HG03159 (cell line): ENCODE data around the gene CCDC68.
"Not testable (repeated sequence)": the region's sequence is repeated elsewhere in the genome, so short reads cannot be mapped to it uniquely, and the experiment has no call there.

Source experiments
- ATAC-seq: cut with Tn5 transposase; IDR thresholded peaks from one replicate; pipeline ENCODE4 v1.9.1; 2021; ENCODE audit warnings: mild to moderate bottlenecking, moderate library complexity; ENCODE audit not compliant: unreplicated experiment

The CCDC68 gene

GRCh38 chr18:54878659-54879358 is 80.5 kb downstream of the CCDC68 start:
- no peak for ATAC-seq

DNA sequence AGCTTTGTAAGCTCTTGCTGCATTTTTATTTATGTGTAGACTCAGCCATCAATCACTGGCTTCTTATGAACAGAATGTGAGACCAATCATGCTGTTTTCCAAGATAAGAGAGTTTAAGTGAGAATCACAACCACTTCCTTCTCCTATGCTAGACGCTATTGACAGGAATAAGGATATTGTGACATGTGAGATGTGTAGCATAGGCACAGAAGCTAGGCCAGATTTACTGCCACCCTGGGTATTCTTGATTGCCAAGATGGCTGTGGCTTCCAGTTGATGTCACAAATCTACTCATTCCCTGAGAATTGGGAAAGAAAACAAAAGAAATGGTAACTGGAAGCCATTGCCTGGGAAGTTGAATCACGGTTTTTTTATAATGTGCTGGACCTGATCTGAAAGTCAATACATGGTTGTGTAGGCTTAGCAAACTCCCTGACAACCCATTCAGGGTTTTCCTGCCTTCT is 81.1 kb downstream of the CCDC68 start:
- ATAC-seq: no peak

GRCh38 chr18:54877076-54877475 is 82.2 kb downstream of the CCDC68 start:
- ATAC-seq: no peak

GRCh38 chr18:54875063-54875462 is 84.2 kb downstream of the CCDC68 start:
- no peak for ATAC-seq

GRCh38 chr18:54873884-54874255 is 85.4 kb downstream of the CCDC68 start:
- ATAC-seq: no peak

- no peak for ATAC-seq
Observed at GRCh38 chr18:54872681-54873080, 86.6 kb downstream of the CCDC68 start.

- ATAC-seq: no peak
Observed at GRCh38 chr18:54871231-54871630, 88.0 kb downstream of the CCDC68 start.

- ATAC-seq: no peak
Observed at GRCh38 chr18:54867131-54867530, 92.1 kb downstream of the CCDC68 start.

DNA sequence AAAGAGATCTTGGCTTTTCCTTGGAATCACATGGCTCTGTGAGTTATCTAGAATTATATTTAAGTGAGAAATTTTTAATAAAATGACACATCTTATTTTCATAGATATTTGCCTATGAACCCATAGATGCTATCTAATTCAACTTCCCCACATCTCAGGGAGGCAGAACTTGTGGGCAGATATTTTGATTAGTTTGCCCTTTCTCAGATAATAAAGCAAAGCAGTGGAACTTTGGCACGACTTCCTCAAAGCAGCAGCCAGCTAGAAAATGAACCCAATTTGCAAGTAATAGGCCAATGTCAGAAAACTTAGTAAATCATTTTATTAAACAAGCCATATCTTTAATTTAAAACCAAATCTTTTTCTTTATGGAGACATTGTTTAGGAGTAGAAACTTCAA is 98.3 kb downstream of the CCDC68 start:
- no peak for ATAC-seq

DNA sequence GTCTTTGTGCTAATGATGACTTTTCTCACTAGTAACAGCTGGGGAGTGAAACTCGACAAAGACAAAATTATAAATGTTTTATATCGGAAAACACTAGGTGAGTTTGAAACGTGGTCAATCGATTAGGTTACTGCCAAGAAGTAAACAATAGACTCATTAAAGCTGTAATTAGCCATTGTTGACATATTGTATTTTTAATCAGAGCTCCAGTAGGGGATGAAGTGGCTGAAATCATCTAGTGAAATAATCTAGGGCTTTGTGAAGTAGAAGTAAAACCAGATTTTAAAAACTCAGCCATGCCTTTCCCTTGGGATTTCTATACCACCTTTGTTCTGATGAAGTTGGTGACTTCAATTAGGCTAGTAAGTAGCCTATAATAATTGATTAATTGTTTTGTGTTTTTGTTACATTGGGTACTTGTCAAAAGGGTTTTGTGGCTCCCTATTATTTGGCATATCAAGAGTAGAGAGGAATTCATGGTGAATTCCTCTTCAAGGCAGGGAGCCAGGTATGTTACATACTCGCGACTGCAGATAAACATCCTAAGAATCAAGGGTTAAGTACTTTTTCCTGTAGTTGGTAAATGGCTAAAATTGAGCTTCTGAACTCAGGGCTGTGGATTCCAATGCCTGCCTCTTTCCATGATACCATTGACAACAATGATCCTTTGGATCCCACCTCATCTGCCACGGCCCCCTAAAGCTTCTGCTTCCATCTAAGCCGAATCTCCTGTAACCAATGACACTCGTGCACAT is 99.4 kb downstream of the CCDC68 start:
- no peak for ATAC-seq

DNA sequence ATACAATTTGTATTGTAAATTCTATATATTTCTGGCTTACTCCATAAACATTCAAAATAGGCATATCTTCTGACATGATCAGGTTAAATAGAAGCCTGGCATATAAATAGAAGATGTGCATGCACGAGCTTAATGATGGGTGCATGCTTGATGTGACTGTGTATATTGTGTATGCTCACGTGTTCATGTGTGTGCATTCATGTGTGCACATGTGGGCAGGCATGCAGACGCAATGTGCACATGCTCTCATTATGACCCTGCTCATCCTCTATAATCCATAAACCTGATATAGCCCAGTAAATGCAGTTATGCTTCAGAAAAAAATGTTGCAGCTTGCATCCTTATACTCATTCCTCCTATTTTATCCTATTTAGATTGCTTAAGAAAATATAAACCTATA is 101.8 kb downstream of the CCDC68 start:
- no peak for ATAC-seq

DNA sequence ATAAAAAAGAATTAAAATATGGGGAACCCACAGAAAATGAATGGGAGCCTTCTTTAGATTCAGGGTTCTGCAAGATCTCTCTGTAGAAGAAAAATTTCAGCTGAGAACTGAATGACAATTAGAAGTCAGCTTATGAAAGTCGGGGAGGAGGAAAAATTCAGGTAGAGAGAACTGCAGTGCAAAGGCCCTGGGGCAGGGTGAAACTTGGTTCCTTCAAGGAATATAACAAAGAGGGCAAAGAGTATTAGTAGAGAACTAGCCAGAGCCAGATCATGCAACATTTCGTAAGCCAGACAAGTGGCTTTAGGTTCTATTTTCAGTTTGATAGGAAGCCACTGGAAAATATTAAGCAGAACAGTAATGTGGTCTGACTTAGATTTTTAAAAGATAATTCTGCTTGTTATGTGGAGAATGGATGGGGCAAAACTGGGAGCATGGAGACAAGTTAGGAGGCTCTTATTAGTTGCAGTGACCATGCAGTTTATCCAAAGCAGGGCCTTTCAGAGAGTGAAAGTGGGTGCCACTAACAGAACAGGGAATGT is 103.1 kb downstream of the CCDC68 start:
- no peak for ATAC-seq

- not testable (repeated sequence) for ATAC-seq
Observed at GRCh38 chr18:54855050-54855449, 104.2 kb downstream of the CCDC68 start.

- ATAC-seq: peak; percentile 46
Observed at GRCh38 chr18:54852780-54853675, 106.2 kb downstream of the CCDC68 start.
